ENCODE data around the gene COQ5.
"Not testable (repeated sequence)": the region's sequence is repeated elsewhere in the genome, so short reads cannot be mapped to it uniquely, and the experiment has no call there.

Gene COQ5

GRCh38 chr12:120529641-120530417, 871 bp upstream of the COQ5 start:
- peak; percentile 39 to 41 for DNase-seq (ENCODE audit: low read depth in 2 of 2)
- no peak for TF ChIP-seq CTCF (IDR thresholded peaks at IDR 0.05; ENCODE audit: low read depth, low read length)

GRCh38 chr12:120522568-120522967, 6.4 kb downstream of the COQ5 start:
- TF ChIP-seq CTCF (IDR thresholded peaks at IDR 0.05; ENCODE audit: low read depth, low read length) = no peak
- no peak overlapping the region for H3K4me3 ChIP-seq (replicated peaks in 1 of 2; ENCODE audit: low read depth in 2 of 2, low read length in 2 of 2)
- DNase-seq (ENCODE audit: low read depth in 2 of 2) = no peak

More at GRCh38 chr12:120529641-120530417, 871 bp upstream of the COQ5 start:
- no peak overlapping the region for H3K4me3 ChIP-seq (replicated peaks in 1 of 2; ENCODE audit: low read depth in 2 of 2, low read length in 2 of 2)

GRCh38 chr12:120519324-120519723, 9.6 kb downstream of the COQ5 start:
- not testable (repeated sequence) for DNase-seq (ENCODE audit: low read depth in 2 of 2); H3K4me3 ChIP-seq (replicated peaks in 1 of 2; ENCODE audit: low read depth in 2 of 2, low read length in 2 of 2)

GRCh38 chr12:120515496-120515895, 13.5 kb downstream of the COQ5 start:
- no peak for DNase-seq (ENCODE audit: low read depth in 2 of 2)
- no peak for TF ChIP-seq CTCF (IDR thresholded peaks at IDR 0.05; ENCODE audit: low read depth, low read length)
- no peak overlapping the region for H3K4me3 ChIP-seq (replicated peaks in 1 of 2; ENCODE audit: low read depth in 2 of 2, low read length in 2 of 2)

GRCh38 chr12:120514002-120514401, 15.0 kb downstream of the COQ5 start:
- no peak for TF ChIP-seq CTCF (IDR thresholded peaks at IDR 0.05; ENCODE audit: low read depth, low read length)
- no peak for DNase-seq (ENCODE audit: low read depth in 2 of 2)
- H3K4me3 ChIP-seq (replicated peaks in 1 of 2; ENCODE audit: low read depth in 2 of 2, low read length in 2 of 2) = no peak overlapping the region

- H3K4me3 ChIP-seq (replicated peaks in 1 of 2; ENCODE audit: low read depth in 2 of 2, low read length in 2 of 2) = no peak overlapping the region
- TF ChIP-seq CTCF (IDR thresholded peaks at IDR 0.05; ENCODE audit: low read depth, low read length) = no peak
- no peak for DNase-seq (ENCODE audit: low read depth in 2 of 2)
Measured at GRCh38 chr12:120508537-120508936, 20.4 kb downstream of the COQ5 start.

GRCh38 chr12:120504587-120504986, 24.4 kb downstream of the COQ5 start:
- no peak overlapping the region for H3K4me3 ChIP-seq (replicated peaks in 1 of 2; ENCODE audit: low read depth in 2 of 2, low read length in 2 of 2)
- DNase-seq (ENCODE audit: low read depth in 2 of 2) = no peak
- TF ChIP-seq CTCF (IDR thresholded peaks at IDR 0.05; ENCODE audit: low read depth, low read length) = no peak

Measured in cardiac fibroblast (primary cell).